Measurements from ENCODE around the gene FEN1. TPM values are rescaled to one million over a fixed set of nuclear protein-coding genes. Genes with fewer than 3 reads are reported as not detected.
A peak's percentile ranks its signal among the peaks of the same experiment; 100 is the strongest.

Gene FEN1
- total and polyA plus RNA-seq, 2 of the 13 experiments (the other 11 are each of a cell fraction or from before 2014, with no cell fraction given), result 12.4 to 102 TPM

GRCh38 chr11:61828629-61829407, 36.1 kb downstream of the FEN1 start (continued):
- TF ChIP-seq SP4 (CRISPR knock-in tag; IDR thresholded peaks at IDR 0.05) (no peak), ZNF598 (CRISPR knock-in tag; IDR thresholded peaks at IDR 0.05; ENCODE audit: borderline replicate concordance) (no peak), ATF6 (CRISPR knock-in tag; conservative IDR thresholded peaks at IDR 0.05) (no peak), FOSL2 (CRISPR knock-in tag; IDR thresholded peaks at IDR 0.05) (no peak), PHB2 (IDR thresholded peaks at IDR 0.05; ENCODE audit: partially characterized antibody) (no peak), HNF4A (CRISPR knock-in tag; IDR thresholded peaks at IDR 0.05) (no peak), THAP7 (CRISPR knock-in tag; IDR thresholded peaks at IDR 0.05) (no peak), NFYB (CRISPR knock-in tag; IDR thresholded peaks at IDR 0.05) (no peak), IRF9 (CRISPR knock-in tag; IDR thresholded peaks at IDR 0.05; ENCODE audit: borderline replicate concordance) (no peak), ZNF143 (CRISPR knock-in tag; IDR thresholded peaks at IDR 0.05) (no peak), NFIC (IDR thresholded peaks at IDR 0.05; ENCODE audit: low read length) (no peak), NFRKB (IDR thresholded peaks at IDR 0.05) (no peak), ZNF816 (CRISPR knock-in tag; IDR thresholded peaks at IDR 0.05; ENCODE audit: borderline replicate concordance) (no peak), HDAC2 (CRISPR knock-in tag; IDR thresholded peaks at IDR 0.05) (no peak), ZNF749 (CRISPR knock-in tag; IDR thresholded peaks at IDR 0.05; ENCODE audit: borderline replicate concordance) (no peak; the same call in 1 of the 2 replicates), ZMYM2 (CRISPR knock-in tag; IDR thresholded peaks at IDR 0.05) (no peak), CENPBD1 (CRISPR knock-in tag; IDR thresholded peaks at IDR 0.05; ENCODE audit: borderline replicate concordance, low read depth) (no peak), ZNF710 (CRISPR knock-in tag; IDR thresholded peaks at IDR 0.05; ENCODE audit: borderline replicate concordance) (no peak), ZNF232 (CRISPR knock-in tag; IDR thresholded peaks at IDR 0.05; ENCODE audit: borderline replicate concordance) (no peak), PAX8 (CRISPR knock-in tag; IDR thresholded peaks at IDR 0.05; ENCODE audit: borderline replicate concordance) (no peak), SP1 (IDR thresholded peaks at IDR 0.05) (no peak), SP1 (CRISPR knock-in tag; IDR thresholded peaks at IDR 0.05) (0 out of 2 replicates have a peak, but pooled peaks have one; percentile 4), TEF (CRISPR knock-in tag; IDR thresholded peaks at IDR 0.05) (no peak)
